Fibroblast of pulmonary artery (primary cell): ENCODE results near the gene TBC1D13.

Source experiments
- DNase-seq: peaks from one replicate; pipeline ENCODE4 v3.0.0-alpha.2; 2010; ENCODE audit warnings: low read depth
- H3K4me3 ChIP-seq: replicated peaks from 2 replicates; pipeline ENCODE4 v1.5.1; 2011; ENCODE audit warnings: low read depth, mild to moderate bottlenecking, control low read depth, low read length, moderate library complexity
- TF ChIP-seq, protein P1 (sequence below): IDR thresholded peaks from 2 replicates; pipeline ENCODE4 v1.5.1; 2011; ENCODE audit warnings: mild to moderate bottlenecking, control low read depth, low read length, inconsistent platforms; ENCODE audit errors: missing control alignments

Gene TBC1D13

DNA sequence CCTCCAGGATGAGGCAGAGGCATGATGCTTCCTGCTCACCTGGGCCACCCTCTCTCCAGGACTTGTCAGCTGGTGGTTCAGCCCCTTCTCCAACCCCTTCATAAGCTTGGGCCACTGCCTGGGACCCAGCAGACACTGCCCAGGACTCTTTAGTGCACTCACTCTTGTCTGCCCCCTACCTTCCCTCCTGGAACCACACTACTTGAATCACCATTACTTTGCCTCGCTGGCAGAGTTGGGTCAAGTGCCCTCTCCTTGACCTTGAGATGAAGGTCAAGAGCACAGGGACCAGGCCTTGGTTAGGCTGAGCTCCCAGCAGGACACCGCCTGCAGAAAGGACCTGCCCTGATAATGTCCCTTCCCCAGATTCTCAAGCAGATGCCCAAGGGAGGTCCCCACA lies 22.8 kb downstream of the TBC1D13 start:
- no peak overlapping the region for H3K4me3 ChIP-seq
- TF ChIP-seq, protein P1, sequence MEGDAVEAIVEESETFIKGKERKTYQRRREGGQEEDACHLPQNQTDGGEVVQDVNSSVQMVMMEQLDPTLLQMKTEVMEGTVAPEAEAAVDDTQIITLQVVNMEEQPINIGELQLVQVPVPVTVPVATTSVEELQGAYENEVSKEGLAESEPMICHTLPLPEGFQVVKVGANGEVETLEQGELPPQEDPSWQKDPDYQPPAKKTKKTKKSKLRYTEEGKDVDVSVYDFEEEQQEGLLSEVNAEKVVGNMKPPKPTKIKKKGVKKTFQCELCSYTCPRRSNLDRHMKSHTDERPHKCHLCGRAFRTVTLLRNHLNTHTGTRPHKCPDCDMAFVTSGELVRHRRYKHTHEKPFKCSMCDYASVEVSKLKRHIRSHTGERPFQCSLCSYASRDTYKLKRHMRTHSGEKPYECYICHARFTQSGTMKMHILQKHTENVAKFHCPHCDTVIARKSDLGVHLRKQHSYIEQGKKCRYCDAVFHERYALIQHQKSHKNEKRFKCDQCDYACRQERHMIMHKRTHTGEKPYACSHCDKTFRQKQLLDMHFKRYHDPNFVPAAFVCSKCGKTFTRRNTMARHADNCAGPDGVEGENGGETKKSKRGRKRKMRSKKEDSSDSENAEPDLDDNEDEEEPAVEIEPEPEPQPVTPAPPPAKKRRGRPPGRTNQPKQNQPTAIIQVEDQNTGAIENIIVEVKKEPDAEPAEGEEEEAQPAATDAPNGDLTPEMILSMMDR: no peak
- no peak for DNase-seq

DNA sequence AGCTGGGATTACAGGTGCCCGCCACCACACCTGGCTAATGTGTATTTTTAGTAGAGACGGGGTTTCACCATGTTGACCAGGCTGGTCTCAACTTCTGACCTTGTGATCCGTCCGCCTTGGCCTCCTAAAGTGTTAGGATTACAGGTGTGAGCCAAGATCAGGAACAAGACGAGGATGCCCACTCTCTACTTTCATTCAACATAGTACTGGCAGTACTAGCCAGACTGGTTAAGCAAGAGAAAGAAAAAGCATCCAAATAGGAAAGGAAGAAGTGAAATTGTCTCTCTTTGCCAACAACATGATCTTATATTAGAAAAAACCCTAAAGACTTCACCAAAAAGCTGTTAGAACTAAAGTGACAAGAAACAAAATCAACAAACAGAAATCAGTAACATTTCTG lies 23.8 kb downstream of the TBC1D13 start:
- H3K4me3 ChIP-seq: no peak overlapping the region
- no peak for DNase-seq
- TF ChIP-seq, protein P1: no peak

DNA sequence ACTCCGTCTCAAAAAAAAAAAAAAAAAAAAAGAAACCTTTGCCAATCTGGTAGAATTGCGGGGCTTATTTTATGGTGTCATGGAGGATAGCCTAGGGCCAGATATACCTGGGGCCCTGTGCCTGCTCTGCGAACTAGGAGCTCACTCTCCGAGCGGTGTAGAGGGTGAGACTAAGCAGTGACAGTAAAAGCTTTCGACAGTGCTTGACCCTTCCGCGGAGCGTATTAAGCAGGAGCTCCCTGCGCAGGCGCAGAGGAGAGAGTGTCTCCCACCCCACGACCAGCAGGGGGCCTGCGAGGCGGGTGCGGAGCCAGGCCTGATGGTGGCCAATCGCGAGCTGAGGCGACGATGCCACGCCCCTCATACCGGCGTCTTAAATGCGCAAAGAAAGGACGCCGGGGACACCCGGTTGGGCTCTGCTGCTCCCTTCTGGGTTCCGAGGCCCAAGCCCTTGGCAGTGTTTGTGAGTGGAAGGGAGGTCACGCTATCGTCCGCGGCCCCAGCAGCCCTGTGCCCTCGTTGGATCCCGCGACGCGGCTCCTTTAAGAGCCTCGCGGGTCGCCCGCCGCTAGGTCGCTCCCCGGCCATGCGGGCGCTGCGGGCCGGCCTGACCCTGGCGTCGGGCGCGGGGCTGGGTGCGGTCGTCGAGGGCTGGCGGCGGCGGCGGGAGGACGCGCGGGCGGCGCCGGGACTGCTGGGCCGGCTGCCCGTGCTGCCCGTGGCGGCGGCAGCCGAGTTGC lies 31.2 kb downstream of the TBC1D13 start, which contains the start of gene ENDOG:
Gene ENDOG (plus strand): TSS at position 402 of the 740 bp plus-strand sequence. CDS start 185 bp downstream, at position 587.
- peak; percentile 96 for DNase-seq
- H3K4me3 ChIP-seq: peak within 1 kb of the TSS; percentile 65
- TF ChIP-seq, protein P1: peak; percentile 90

DNA sequence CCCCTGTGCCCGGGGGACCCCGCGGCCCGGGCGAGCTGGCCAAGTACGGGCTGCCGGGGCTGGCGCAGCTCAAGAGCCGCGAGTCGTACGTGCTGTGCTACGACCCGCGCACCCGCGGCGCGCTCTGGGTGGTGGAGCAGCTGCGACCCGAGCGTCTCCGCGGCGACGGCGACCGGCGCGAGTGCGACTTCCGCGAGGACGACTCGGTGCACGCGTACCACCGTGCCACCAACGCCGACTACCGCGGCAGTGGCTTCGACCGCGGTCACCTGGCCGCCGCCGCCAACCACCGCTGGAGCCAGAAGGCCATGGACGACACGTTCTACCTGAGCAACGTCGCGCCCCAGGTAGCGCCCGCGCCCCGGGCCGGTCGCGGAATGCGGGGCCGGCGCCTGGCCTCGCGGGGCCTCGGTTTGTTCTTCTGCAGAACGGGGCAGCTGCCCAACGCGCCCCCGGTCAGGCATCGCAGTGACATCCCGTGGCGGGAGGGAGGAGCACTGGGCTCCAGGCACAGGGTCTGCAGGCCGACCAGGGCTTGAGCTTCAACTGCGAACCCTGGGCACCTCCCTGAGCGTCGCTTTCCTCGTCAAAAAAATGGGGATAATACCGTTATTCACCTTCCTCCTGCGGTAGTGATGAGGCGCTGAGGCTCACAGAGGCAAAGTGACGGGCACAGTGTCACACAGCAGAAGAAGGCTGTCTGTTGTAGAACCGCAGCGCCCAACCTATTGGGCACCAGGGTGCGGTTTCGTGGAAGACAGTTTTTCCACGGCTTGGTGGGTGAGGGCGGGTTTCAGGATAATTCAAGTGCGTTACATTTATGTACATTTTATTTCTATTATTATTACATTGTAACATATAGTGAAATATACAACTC lies 32.0 kb downstream of the TBC1D13 start:
- TF ChIP-seq, protein P1: no peak
- DNase-seq: no peak
- peak overlapping the region; percentile 65 for H3K4me3 ChIP-seq

DNA sequence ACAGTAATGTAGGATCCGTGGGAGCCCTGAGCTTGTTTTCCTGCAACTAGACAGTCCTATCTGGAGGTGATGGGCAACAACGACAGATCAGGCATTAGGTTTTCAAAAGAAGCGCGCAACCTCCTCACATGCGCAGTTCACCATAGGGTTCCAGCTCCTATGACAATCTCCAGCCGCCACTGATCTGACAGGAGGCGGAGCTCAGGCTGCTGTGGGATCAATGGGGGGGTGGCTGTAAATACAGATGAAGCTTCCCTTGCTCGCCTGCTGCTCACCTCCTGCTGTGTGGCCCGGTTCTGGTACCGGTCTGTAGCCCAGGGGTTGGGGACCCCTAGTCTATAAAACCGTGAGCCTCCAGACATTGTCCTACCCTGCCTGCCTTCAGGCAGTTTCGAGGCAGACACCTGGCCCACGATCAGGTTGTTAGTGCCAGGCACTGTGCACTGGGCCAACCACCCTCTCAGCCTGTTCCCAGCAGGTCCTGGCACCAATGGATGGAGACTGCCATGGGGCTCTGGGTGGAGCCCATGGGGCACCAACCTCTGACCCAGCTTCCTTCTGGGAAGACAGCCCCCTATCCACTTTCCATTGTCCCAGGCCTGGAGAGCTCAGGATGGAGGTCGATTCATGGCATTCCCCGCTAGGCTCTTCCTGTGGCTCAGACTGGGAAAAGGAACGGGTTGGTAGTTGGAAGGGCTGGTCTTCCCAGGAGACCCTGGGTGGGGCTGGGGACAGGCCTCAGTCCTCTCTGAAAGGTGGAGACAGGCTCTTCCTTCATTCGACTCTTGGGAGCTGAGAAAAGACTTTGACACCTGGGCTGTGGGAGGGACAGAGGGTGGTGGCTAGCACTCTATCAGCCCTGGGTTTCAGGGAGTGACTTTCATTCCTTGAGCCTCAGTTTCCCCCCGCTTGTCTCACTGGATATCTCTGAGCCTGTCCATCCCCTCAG lies 32.9 kb downstream of the TBC1D13 start:
- DNase-seq: peak; percentile 64
- peak overlapping the region; percentile 65 for H3K4me3 ChIP-seq
- TF ChIP-seq, protein P1: no peak
